PC-3 (cell line): ENCODE measurements around the gene KANSL3. TPM values are rescaled to one million over a fixed set of nuclear protein-coding genes. Genes with fewer than 3 reads are reported as not detected.
"Not testable (repeated sequence)": the region's sequence is repeated elsewhere in the genome, so short reads cannot be mapped to it uniquely, and the experiment has no call there.

Source experiments
- ATAC-seq: fragments of 200-7000 bp; cut with Tn5 transposase; 2 replicates; pipeline ENCODE4 v1.9.1; 2020; ENCODE audit warnings: mild to moderate bottlenecking, moderate library complexity
- BruUV-seq: library from RNA; stranded (reverse); fragments of 400-500 nt; replicated peaks from 2 replicates; lab custom pipeline; 2021; lab: Mats Ljungman, UMichigan
- CTCF ChIA-PET: fragments of 300-600 bp; sonication (Branson Sonifier 250); formaldehyde crosslinking; loops from one replicate; lab custom pipeline; 2022; ENCODE audit warnings: antibody characterized with exemption; lab: Charles Lee
- POLR2A ChIA-PET: fragments of 300-600 bp; sonication (Branson Sonifier 250); formaldehyde crosslinking; loops from one replicate; lab custom pipeline; 2022; ENCODE audit warnings: antibody characterized with exemption; ENCODE audit not compliant: unreplicated experiment; lab: Charles Lee
- DNase-seq: peaks from one replicate; pipeline ENCODE4 v3.0.0-alpha.2; 2015
- H2AFZ ChIP-seq: fragments of 300-600 bp; sonication (generic); 2 replicates; pipeline ENCODE4 v1.6.0; 2016; ENCODE audit warnings: antibody characterized with exemption, low read length
- H3F3A ChIP-seq: fragments of 300-600 bp; sonication (generic); one replicate; pipeline ENCODE4 v1.6.0; 2017; ENCODE audit warnings: antibody characterized with exemption, low read length, control low read depth, mild to moderate bottlenecking; ENCODE audit not compliant: unreplicated experiment
- H3K27ac ChIP-seq: fragments of 300-600 bp; sonication (generic); 2 replicates; pipeline ENCODE4 v1.5.1; 2016; ENCODE audit warnings: mild to moderate bottlenecking, low read length
- H3K27me3 ChIP-seq: fragments of 300-600 bp; sonication (generic); 2 replicates; pipeline ENCODE4 v1.6.1; 2016; ENCODE audit warnings: low read length, mixed read lengths
- H3K36me3 ChIP-seq: fragments of 300-600 bp; sonication (generic); 2 replicates; pipeline ENCODE4 v1.6.1; 2016; ENCODE audit warnings: low read depth, mixed run types, low read length, mixed read lengths
- H3K4me1 ChIP-seq: fragments of 300-600 bp; sonication (generic); 2 replicates; pipeline ENCODE4 v1.5.1; 2016; ENCODE audit warnings: low read length; ENCODE audit not compliant: insufficient read depth
- H3K4me2 ChIP-seq: fragments of 300-600 bp; sonication (generic); 2 replicates; pipeline ENCODE4 v1.6.0; 2016; ENCODE audit warnings: low read length
- H3K4me3 ChIP-seq: fragments of 300-600 bp; sonication (generic); 2 replicates; pipeline ENCODE4 v1.5.1; 2016; ENCODE audit warnings: mild to moderate bottlenecking, low read length, mixed read lengths
- H3K79me2 ChIP-seq: fragments of 300-600 bp; sonication (generic); 2 replicates; pipeline ENCODE4 v1.6.1; 2017; ENCODE audit warnings: low read length, mixed read lengths
- H3K9ac ChIP-seq: fragments of 300-600 bp; sonication (generic); 2 replicates; pipeline ENCODE4 v1.6.0; 2016; ENCODE audit warnings: mild to moderate bottlenecking, low read length
- H3K9me2 ChIP-seq: fragments of 300-600 bp; sonication (generic); replicated peaks from 2 replicates; pipeline ENCODE4 v1.6.1; 2016; ENCODE audit warnings: mixed run types, low read length, mixed read lengths
- H3K9me3 ChIP-seq: fragments of 300-600 bp; sonication (generic); 2 replicates; pipeline ENCODE4 v1.6.1; 2016; ENCODE audit warnings: low read length, mixed read lengths
- H4K20me1 ChIP-seq: fragments of 300-600 bp; sonication (generic); 2 replicates; pipeline ENCODE4 v1.6.1; 2016; ENCODE audit warnings: low read length, mixed read lengths
- EZH2 ChIP-seq: fragments of 300-600 bp; sonication (generic); IDR thresholded peaks from one replicate; pipeline ENCODE4 v1.6.1; 2017; ENCODE audit warnings: antibody characterized with exemption, mild to moderate bottlenecking, low read length; ENCODE audit not compliant: unreplicated experiment
- EZH2phosphoT487 ChIP-seq: fragments of 300-600 bp; sonication (generic); IDR thresholded peaks from 2 replicates; pipeline ENCODE4 v1.6.1; 2018; ENCODE audit warnings: mild to moderate bottlenecking, antibody characterized with exemption, low read length, borderline replicate concordance
- intact Hi-C: fragments of 100-400 bp; cut with micrococcal nuclease; formaldehyde crosslinking; loops from 2 replicates; pipeline ENCODE4 v1.9.0; 2023
- total RNA-seq: library from RNA; depleted of rRNA; stranded (reverse); fragments of >200 nt; gene quantifications from 2 replicates; pipeline ENCODE4 v1.2.3, GENCODE V29; 2014
- TF ChIP-seq, protein P1 (sequence below): fragments of 300-600 bp; sonication (generic); conservative IDR thresholded peaks from 2 replicates; pipeline ENCODE4 v1.5.1; 2017; ENCODE audit warnings: antibody characterized with exemption, low read depth, mild to moderate bottlenecking, low read length

Gene KANSL3
- total RNA-seq, 1 experiment from 2014 or later: 30.6 TPM

DNA sequence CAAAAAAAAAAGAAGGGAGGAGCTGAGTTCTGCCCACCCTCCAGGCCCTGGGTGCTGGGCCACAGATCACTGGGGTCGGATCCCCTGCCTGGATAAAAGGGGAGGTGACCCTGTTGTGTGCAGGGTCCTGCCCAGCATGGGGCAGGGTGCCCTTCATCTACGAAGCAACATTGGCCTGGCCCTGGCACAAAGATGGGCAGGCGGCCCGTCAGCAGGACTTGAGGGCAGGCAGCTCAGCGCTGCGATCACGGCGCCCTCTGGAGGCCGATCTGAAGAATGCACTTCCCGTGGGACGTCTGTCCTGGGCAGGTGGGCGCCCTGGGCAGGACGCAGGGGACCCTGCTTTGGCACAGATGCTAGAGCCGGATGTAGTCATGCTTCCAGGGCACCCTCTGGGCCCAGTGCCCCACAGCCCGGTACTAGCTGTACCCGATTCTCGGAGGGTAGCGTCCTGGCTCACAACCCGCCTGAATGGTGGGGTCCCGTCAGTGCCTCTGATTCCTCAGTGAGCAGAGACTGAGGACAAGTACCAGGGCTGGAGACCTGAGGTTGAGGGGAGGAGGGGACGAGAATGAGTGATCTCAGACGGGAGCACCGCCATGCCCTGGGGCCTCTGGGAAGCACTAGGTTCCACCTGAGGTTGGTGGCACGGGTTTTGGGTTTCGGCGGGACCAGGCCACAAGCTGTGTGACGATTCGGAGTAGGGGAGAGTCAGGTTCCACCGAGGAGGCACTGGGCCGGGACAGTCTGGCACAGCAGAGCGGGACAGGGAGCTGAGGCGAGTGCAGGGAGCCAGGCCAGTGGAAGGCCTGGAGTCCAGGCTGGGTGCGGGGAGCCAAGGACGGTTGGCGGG is 83.6 kb downstream of the KANSL3 start:
- no peaks in the 10 kb centered on the region for H3K9me2 ChIP-seq
- BruUV-seq: no TSS peak
- H3K27ac ChIP-seq: no peak overlapping the region
- H3K9me3 ChIP-seq: no peaks in the 10 kb centered on the region
- peak overlapping the region; percentile 29; the same call in 1 of the 2 replicates for H3K4me2 ChIP-seq
- H3K79me2 ChIP-seq: no peaks in the 10 kb centered on the region
- ATAC-seq (peak; percentile 28), DNase-seq (peak; percentile 64)
- no peaks in the 10 kb centered on the region for H4K20me1 ChIP-seq
- peak overlapping the region; percentile 63 for H2AFZ ChIP-seq
- no peak overlapping the region for H3K4me3 ChIP-seq
- TF ChIP-seq EZH2: no peak
- TF ChIP-seq, protein P1, sequence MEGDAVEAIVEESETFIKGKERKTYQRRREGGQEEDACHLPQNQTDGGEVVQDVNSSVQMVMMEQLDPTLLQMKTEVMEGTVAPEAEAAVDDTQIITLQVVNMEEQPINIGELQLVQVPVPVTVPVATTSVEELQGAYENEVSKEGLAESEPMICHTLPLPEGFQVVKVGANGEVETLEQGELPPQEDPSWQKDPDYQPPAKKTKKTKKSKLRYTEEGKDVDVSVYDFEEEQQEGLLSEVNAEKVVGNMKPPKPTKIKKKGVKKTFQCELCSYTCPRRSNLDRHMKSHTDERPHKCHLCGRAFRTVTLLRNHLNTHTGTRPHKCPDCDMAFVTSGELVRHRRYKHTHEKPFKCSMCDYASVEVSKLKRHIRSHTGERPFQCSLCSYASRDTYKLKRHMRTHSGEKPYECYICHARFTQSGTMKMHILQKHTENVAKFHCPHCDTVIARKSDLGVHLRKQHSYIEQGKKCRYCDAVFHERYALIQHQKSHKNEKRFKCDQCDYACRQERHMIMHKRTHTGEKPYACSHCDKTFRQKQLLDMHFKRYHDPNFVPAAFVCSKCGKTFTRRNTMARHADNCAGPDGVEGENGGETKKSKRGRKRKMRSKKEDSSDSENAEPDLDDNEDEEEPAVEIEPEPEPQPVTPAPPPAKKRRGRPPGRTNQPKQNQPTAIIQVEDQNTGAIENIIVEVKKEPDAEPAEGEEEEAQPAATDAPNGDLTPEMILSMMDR: peak; percentile 93
- no peaks in the 10 kb centered on the region for H3K36me3 ChIP-seq
- H3K27me3 ChIP-seq: no peaks in the 10 kb centered on the region
- POLR2A ChIA-PET: no interaction called here
- peaks cover 27% of the 10 kb centered on the region for H3K4me1 ChIP-seq
- intact Hi-C loops: loop anchor here (1.0 kb wide), 1 partner anchor 45 kb away; no protein-coding TSS in a partner anchor
- no peak overlapping the region for H3K9ac ChIP-seq
- no peaks in the 10 kb centered on the region for H3F3A ChIP-seq
- CTCF ChIA-PET: interaction anchor here (0.6 to 0.8 kb wide), 4 partner anchors 14 to 273 kb away, joined by 3 to 7 read pairs (median 4); no protein-coding TSS in a partner anchor

DNA sequence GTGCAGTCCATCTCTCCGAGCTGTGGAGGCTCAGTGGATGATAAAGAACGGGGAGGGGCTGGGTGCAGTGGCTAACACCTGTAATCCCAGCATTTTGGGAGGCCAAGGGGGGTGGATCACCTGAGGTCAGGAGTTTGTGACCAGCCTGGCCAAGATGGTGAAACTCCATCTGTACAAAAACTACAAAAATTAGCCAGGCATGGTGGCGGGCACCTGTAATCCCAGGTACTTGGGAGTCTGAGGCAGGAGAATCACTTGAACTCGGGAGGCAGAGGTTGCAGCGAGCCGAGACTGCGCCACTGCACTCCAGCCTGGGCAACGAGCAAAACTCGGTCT is 84.2 kb downstream of the KANSL3 start:
- peaks cover 27% of the 10 kb centered on the region for H3K4me1 ChIP-seq
- intact Hi-C loops: loop anchor here (1.0 kb wide), 1 partner anchor 45 kb away; no protein-coding TSS in a partner anchor
- H3K9me2 ChIP-seq, H4K20me1 ChIP-seq, H3K9me3 ChIP-seq, H3K79me2 ChIP-seq, H3K27me3 ChIP-seq, H3K36me3 ChIP-seq, BruUV-seq, H3F3A ChIP-seq, ATAC-seq, DNase-seq, H3K27ac ChIP-seq, H3K9ac ChIP-seq, POLR2A ChIA-PET, H3K4me2 ChIP-seq, H3K4me3 ChIP-seq: not testable (repeated sequence)
- CTCF ChIA-PET: interaction anchor here (0.6 to 0.8 kb wide), 3 partner anchors 14 to 206 kb away, joined by 3 to 7 read pairs (median 4); no protein-coding TSS in a partner anchor
- peak overlapping the region; percentile 63 for H2AFZ ChIP-seq

DNA sequence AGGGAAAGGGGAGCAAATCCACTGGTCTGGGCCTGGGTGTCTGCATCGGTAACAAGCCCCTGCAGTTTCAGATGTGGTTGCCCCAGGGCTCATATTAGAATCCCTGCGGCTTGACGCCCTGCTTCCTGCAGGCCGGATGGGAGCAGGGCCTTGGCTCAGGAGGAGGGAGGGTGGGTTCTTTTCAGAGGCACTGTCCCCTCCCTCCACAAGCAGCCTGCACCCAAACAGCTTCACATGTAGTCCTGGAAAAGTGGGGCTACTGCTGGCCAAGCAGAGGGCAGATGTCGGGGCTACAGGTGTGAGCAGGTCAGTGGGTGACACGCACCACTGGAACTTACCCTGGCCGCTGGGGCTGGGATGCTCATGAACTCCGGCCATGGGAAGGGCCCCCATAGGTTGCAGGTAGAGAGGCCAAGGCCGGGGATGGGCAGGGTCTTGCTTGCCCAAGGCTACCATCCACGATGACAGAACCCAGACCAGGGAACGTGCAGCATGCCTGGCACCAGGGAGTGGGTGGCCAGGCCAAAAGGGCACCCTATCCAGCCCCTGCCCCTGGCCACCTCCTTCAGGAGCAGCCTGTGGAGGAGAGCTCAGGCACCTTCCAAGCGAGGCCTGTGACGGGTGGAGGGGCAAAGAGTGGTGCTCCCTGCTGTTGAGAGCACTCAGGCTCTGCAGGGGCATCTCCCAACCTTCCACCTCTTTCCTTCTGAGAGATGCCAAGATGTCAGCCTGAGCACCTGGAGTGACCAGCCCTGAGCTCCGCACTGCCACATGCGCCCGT is 84.7 kb downstream of the KANSL3 start:
- no peaks in the 10 kb centered on the region for H3K79me2 ChIP-seq
- H3K9me2 ChIP-seq: no peaks in the 10 kb centered on the region
- H4K20me1 ChIP-seq: no peaks in the 10 kb centered on the region
- intact Hi-C loops: no loop called here
- no peaks in the 10 kb centered on the region for H3K36me3 ChIP-seq
- no peak for ATAC-seq
- CTCF ChIA-PET: interaction anchor here (0.7 kb wide), 1 partner anchor 13 kb away, joined by 7 read pairs; no protein-coding TSS in a partner anchor
- H2AFZ ChIP-seq: no peak overlapping the region
- no peaks in the 10 kb centered on the region for H3K27me3 ChIP-seq
- no peak overlapping the region for H3K27ac ChIP-seq
- H3K4me2 ChIP-seq: no peak overlapping the region
- H3K9ac ChIP-seq: no peak overlapping the region
- H3F3A ChIP-seq: no peaks in the 10 kb centered on the region
- BruUV-seq: no TSS peak
- peaks cover 27% of the 10 kb centered on the region for H3K4me1 ChIP-seq
- no peaks in the 10 kb centered on the region for H3K9me3 ChIP-seq
- POLR2A ChIA-PET: no interaction called here
- DNase-seq: no peak
- no peak for TF ChIP-seq EZH2phosphoT487
- H3K4me3 ChIP-seq: no peak overlapping the region
